Amniotic epithelial cell (primary cell): ENCODE results near the gene GCSH.

Experiments used
- DNase-seq: peaks from one replicate; pipeline ENCODE4 v3.0.0-alpha.2; 2010; ENCODE audit warnings: low read depth

GCSH gene

DNA sequence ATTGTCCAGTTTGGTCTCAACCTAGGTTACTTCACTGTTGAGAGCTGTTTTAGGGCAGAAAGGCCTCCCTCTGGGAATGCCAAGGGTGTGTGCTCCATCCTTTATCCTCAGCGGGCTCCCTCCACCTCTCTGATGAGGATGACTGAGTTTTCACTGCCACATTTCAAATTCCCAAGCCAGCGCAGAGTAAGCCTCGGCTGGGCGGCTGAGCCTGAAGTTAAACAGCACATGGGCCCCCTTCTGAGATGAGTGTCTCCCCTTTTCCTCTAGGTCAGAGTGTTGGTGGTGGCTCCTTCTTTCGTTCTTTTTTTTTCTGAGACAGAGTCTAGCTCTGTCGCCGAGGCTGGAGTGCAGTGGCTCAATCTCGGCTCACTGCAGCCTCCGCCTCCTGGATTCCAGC, 5.5 kb upstream of the GCSH start:
- DNase-seq = no peak

GRCh38 chr16:81099958-81100357, 3.8 kb upstream of the GCSH start:
- DNase-seq = no peak

GRCh38 chr16:81097230-81097629, 1.0 kb upstream of the GCSH start:
- no peak for DNase-seq

DNA sequence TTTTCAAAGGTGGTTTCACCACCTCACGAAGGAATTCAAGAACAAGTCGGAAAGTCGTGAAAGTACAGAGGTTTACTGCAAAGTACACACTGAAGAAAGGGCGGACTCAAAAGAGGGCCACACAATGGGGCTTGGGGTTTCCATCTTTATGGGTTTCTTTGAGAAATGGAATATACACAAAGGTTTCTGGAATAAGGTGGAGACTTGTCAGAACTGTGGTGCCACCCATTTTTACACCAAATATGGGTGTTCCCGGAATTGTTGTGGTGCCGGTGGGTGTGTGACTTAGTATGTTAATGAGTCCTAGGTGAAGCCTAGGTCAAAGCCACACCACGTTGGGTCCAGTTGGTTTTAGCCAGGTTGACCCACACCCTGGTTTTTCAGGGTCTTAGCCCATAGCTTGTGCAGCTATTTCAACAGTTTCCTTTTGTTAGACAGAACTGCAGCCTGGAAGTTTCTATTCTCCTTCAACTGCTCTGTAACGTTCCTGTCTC, 567 bp upstream of the GCSH start:
- DNase-seq = no peak

- no peak for DNase-seq
Observed at GRCh38 chr16:81095653-81095952, 592 bp downstream of the GCSH start.

GRCh38 chr16:81094771-81095251, 1.4 kb downstream of the GCSH start:
- peak; percentile 24 for DNase-seq

DNA sequence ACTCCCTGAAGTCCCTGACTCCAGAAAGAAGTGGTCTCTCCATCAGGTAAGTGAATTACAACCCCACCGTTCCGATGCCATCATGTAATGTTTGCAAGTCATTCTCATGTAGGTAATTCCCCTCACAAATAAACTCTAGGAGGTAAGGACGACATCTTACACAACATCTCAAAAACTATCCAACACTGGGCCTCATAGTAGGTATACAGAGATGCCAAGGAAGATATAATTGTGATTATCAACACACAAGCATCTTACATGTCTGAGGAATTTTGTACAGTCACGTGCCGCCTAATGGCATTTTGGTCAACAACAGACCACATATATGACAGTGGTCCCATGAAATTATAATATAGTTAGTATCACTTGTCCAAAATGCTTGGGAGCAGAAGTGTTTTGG, 7.4 kb downstream of the GCSH start:
- DNase-seq = no peak

DNA sequence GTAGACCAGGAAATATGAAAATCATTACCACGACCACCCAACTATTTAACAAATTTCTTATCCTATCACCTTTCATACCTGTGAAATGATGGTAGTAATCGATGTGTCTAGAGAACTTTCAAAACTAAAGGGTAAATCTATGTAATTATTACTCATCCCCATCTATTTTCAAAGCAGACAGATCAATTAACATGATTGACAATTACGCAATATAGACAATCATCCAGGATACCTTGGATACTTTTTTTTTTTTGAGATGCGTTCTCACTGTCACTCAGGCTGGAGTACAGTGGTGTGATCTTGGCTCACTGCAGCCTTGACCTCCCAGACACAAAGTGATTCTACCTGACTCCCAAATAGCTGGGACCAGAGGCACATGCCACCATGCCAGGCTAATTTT, 15.2 kb downstream of the GCSH start:
- DNase-seq = no peak

- DNase-seq = no peak
Observed at GRCh38 chr16:81080233-81080632, 16.0 kb downstream of the GCSH start.

- peak; percentile 95 for DNase-seq
Observed at GRCh38 chr16:81077076-81077940, 18.9 kb downstream of the GCSH start, which contains the start of gene C16orf46. Gene C16orf46 (minus strand): TSS chr16:81077238. CDS start chr16:81063955, 13,283 bp downstream.

- DNase-seq = peak; percentile 80
Observed at GRCh38 chr16:81076566-81077075, 19.6 kb downstream of the GCSH start.

DNA sequence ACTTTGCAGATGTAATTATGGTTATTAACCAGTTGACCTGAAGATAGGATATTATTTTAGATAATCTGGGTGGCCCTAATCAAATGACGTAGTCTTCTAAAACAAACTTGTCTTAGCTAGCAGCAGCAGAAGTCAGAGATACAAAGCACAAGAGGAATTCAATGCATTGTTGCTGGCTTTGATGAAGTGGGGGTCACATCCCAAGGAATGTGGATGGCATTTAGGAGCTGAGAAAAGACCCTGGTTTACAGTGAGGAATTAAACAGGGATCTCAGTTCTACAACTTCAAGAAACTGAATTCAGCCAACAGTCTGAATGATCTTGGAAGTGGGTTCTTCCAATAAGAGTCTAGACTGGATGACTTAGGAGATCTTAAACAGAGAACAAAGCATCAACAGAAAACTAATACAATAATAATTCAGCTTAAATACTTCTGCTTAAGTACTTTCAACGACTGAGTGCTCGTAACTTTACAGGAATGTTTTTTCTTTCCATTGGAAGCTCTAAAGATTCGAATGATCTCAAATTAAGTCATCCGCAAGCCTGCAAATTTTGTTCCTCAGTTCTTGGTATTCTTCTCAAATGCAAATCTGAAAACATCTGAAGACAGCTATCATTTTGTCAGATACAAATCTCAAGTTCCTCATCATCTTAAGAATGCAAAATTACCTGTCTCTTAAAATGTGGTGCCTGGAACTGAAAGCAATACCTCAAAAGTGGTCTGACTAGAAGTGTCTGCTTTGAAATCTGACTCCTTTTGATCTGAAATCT, 22.4 kb downstream of the GCSH start:
- no peak for DNase-seq

DNA sequence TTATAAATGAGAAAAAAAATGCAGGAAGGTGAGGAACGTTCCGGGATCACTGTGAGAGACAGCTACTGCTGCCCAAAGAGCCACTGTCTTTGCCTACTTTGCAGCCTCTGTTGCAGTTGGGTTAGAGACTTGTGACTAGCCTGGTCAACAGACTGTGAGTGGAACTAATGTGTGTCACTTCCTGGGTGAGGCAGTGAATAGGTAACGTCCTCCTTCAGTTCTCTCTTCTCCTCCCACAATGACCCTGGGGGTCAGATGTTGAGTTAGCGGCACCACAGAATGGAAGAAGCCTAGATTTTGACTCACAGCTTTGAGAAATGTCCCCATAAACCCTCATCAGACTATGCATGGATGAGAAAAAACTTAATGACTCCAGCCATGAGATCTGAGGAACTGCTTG, 24.4 kb downstream of the GCSH start:
- DNase-seq = peak; percentile 79

GRCh38 chr16:81070979-81071378, 25.2 kb downstream of the GCSH start:
- no peak for DNase-seq

- DNase-seq = no peak
Observed at GRCh38 chr16:81069063-81069462, 27.1 kb downstream of the GCSH start.

GRCh38 chr16:81067166-81067565, 29.0 kb downstream of the GCSH start:
- DNase-seq = peak; percentile 91

GRCh38 chr16:81066681-81067080, 29.5 kb downstream of the GCSH start:
- DNase-seq = peak; percentile 32

- no peak for DNase-seq
Observed at GRCh38 chr16:81061871-81062608, 34.2 kb downstream of the GCSH start.

DNA sequence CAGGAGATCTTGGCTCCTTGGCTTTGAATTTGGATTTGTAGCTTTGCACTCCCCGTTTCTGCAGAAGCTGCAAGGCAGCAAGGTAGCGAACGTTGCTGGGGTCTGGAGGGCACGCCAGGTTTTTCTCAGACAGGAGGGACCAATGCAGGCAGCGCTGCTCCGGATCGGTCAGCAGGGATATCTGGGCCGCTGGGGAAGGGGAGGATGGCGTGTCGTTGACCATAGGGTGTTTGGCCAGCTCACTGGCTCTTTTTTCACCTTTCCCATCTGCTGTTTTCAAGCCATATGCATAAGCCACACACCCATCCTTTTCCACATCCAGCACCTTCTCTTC, 34.9 kb downstream of the GCSH start:
- no peak for DNase-seq

GRCh38 chr16:81060576-81061306, 35.5 kb downstream of the GCSH start:
- DNase-seq = no peak

DNA sequence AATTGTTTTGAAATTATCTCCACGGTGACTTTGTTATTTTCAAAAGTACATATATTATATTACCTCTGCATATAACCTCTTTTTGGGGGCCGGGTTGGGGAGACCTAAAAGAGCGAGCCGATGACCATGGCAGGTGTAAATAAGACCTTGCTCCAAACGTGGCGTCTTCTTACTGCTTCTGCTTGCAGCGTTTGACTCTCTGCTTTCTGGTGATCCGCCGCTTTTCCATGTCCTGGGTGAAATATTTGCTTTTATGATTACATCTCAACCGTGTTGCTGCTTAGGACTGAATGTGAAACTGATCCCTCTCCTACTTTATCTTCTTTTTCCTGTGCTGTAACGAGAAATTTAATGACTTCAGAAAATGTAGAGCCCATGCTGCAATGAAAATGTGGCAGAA, 42.4 kb downstream of the GCSH start:
- DNase-seq = no peak

GRCh38 chr16:81042821-81043220, 53.4 kb downstream of the GCSH start:
- no peak for DNase-seq
